Cardiac muscle cell (in vitro differentiated cells and primary cell): ENCODE results near the gene CLEC10A. TPM values are rescaled to one million over a fixed set of nuclear protein-coding genes. Genes with fewer than 3 reads are reported as not detected.

Experiments used
- DNase-seq, 2 donors: peaks; one replicate each; pipeline versions ENCODE4 v3.0.0 to v3.0.0-alpha.2; 2010 to 2017; ENCODE audit warnings: low read depth in 1 of 2, low spot score in 1 of 2
- H3K27ac ChIP-seq: fragments of 200-600 bp; sonication (generic); 2 replicates; pipeline ENCODE4 v1.5.1; 2016
- H3K27me3 ChIP-seq: fragments of 200-600 bp; sonication (generic); 2 replicates; pipeline ENCODE4 v1.6.0; 2016; ENCODE audit warnings: control low read depth
- H3K36me3 ChIP-seq: fragments of 200-600 bp; sonication (generic); 2 replicates; pipeline ENCODE4 v1.5.1; 2016; ENCODE audit warnings: control low read depth
- H3K4me1 ChIP-seq: fragments of 200-600 bp; sonication (generic); 2 replicates; pipeline ENCODE4 v1.8.1; 2017; ENCODE audit warnings: low read depth, mild to moderate bottlenecking, mixed run types
- H3K4me3 ChIP-seq: fragments of 200-600 bp; sonication (generic); 2 replicates; pipeline ENCODE4 v1.5.1; 2016; ENCODE audit warnings: mild to moderate bottlenecking
- H3K9me3 ChIP-seq: fragments of 200-600 bp; sonication (generic); 2 replicates; pipeline ENCODE4 v1.5.1; 2017; ENCODE audit warnings: low read depth, mild to moderate bottlenecking, control low read depth
- polyA plus RNA-seq: library from polyadenylated mRNA; unstranded; fragments of >200 nt; fragmentation: Nextera tagmentation; extraction: Ambion mirVana; gene quantifications from 2 replicates; pipeline ENCODE4 v1.2.1, GENCODE V29; 2016
- total RNA-seq: library from RNA; depleted of rRNA; stranded (reverse); fragments of >200 nt; gene quantifications from 2 replicates; pipeline ENCODE4 v1.2.3, GENCODE V29; 2016
- TF ChIP-seq, protein P1 (sequence below): IDR thresholded peaks from 2 replicates; pipeline ENCODE4 v1.5.1; 2012; ENCODE audit warnings: low read depth, mild to moderate bottlenecking, low read length

The CLEC10A gene
- total and polyA plus RNA-seq, 2 experiments from 2014 or later = not detected

DNA sequence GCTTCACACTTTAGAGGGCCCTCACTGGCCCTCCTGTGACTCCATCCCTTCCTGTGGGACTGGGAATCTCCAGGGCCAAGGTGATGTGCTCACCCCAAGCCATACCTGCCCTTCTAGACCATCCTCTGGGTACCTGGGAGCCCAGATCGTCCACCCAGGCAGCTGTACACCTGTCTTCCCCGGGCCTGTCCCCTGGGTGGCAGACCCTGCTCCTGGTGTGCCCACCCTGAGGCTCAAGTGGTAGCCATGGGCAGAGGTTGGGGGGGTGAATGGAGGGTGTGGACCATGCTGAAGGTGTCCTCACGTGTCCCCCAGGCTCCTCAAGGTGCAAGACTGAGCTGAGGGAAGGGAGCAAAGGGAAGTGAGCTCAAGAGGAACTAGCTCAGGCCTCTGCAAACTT, 9.3 kb downstream of the CLEC10A start:
- DNase-seq = no peak
- Histone ChIP-seq H3K4me3 (no peak overlapping the region), H3K4me1 (no peaks in the 10 kb centered on the region), H3K9me3 (no peaks in the 10 kb centered on the region), H3K27me3 (no peaks in the 10 kb centered on the region), H3K36me3 (no peaks in the 10 kb centered on the region), H3K27ac (no peak overlapping the region)
- TF ChIP-seq, protein P1, sequence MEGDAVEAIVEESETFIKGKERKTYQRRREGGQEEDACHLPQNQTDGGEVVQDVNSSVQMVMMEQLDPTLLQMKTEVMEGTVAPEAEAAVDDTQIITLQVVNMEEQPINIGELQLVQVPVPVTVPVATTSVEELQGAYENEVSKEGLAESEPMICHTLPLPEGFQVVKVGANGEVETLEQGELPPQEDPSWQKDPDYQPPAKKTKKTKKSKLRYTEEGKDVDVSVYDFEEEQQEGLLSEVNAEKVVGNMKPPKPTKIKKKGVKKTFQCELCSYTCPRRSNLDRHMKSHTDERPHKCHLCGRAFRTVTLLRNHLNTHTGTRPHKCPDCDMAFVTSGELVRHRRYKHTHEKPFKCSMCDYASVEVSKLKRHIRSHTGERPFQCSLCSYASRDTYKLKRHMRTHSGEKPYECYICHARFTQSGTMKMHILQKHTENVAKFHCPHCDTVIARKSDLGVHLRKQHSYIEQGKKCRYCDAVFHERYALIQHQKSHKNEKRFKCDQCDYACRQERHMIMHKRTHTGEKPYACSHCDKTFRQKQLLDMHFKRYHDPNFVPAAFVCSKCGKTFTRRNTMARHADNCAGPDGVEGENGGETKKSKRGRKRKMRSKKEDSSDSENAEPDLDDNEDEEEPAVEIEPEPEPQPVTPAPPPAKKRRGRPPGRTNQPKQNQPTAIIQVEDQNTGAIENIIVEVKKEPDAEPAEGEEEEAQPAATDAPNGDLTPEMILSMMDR = no peak

DNA sequence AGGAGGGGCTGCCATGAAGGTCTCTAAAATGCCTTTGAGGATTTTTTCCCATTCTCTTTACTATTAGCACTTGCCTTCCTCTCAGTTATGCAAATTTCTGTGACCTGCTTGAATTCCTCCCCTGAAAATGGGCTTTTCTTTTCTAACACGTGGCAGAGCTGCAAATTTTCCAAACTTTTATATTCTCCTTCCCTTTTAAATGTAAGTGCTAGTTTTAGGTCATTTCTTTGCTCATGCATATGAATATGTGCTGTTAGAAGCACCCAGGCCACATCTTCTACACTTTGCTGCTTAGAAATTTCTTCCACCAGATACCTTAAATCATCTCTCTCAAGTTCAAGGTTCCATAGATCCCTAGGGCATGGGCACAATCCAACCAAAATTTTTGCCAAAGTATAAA, 11.8 kb downstream of the CLEC10A start:
- no peaks in the 10 kb centered on the region for H3K27me3 ChIP-seq
- no peaks in the 10 kb centered on the region for H3K4me1 ChIP-seq
- no peaks in the 10 kb centered on the region for H3K9me3 ChIP-seq
- DNase-seq = no peak
- no peak overlapping the region for H3K27ac ChIP-seq
- no peak overlapping the region for H3K4me3 ChIP-seq
- TF ChIP-seq, protein P1 = no peak
- H3K36me3 ChIP-seq = no peaks in the 10 kb centered on the region

DNA sequence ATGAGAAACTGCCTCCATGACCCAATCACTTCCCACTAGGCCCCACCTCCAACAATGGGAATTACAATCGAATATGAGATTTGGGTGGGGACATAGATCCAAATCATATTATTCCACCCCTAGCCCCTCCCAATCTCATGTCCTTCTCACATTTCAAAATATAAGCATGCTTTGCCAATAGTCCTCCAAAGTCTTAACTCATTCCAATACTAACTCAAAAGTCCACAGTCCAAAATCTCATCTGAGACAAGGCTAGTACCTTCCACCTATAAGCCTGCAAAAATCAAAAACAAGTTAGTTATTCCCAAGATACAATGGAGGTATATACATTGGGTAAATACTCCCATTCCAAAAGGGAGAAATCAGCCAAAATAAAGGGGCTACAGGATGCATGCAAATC, 12.9 kb downstream of the CLEC10A start:
- TF ChIP-seq, protein P1 = no peak
- no peak for DNase-seq
- Histone ChIP-seq H3K9me3 (no peaks in the 10 kb centered on the region), H3K27me3 (no peaks in the 10 kb centered on the region), H3K36me3 (no peaks in the 10 kb centered on the region), H3K27ac (no peak overlapping the region), H3K4me3 (no peak overlapping the region), H3K4me1 (no peaks in the 10 kb centered on the region)

DNA sequence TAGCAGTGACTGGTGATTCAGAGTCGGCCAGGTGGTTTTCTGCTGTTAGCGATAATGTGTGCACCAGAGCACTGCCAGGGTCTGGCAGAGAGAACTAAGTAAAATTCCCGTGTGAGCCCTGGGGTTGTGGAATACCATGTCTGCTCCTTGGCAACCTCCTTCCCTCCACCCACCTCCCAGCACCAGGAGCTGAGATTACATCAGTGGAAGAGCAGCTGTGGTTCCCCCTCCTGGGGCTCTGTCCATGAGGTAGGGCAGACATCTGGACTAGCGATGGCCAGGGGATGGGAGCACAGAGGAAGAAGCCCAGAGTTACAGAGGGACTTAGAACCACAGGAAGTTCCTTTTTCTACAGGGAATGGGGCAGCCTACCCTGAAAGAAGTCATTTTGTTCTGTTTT, 15.8 kb downstream of the CLEC10A start:
- H3K9me3 ChIP-seq = no peaks in the 10 kb centered on the region
- H3K36me3 ChIP-seq = no peaks in the 10 kb centered on the region
- no peaks in the 10 kb centered on the region for H3K4me1 ChIP-seq
- H3K27ac ChIP-seq = no peak overlapping the region
- no peak for DNase-seq
- TF ChIP-seq, protein P1 = no peak
- no peaks in the 10 kb centered on the region for H3K27me3 ChIP-seq
- H3K4me3 ChIP-seq = no peak overlapping the region

DNA sequence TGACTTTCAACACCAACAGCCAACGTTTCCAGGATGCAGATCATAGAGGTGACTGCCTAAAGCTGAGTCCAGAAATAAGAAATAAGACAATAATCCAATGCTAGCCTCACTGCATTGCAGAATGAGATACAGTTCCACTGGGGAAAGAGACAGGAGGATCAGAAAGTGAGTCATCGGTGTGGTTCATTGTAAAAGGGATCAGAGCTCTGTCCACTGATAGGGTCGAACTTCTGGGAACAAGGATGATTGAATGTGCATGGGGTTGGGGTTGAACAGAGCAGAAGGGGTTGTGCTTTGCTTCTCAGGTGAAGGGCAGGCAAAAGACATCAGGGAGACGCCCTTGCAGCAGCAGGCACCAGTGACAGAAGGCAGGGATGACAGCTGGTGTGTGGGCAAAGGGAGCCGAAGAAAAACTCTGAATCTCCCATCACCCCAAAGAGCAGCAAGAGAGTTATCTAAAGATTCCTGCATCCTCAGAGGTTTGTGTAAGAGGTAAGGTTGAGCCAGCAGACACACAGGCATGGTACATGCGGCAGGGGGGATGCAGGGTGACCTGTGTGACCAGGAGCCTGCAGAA, 16.4 kb downstream of the CLEC10A start:
- H3K27me3 ChIP-seq = no peaks in the 10 kb centered on the region
- DNase-seq = no peak
- H3K4me1 ChIP-seq = no peaks in the 10 kb centered on the region
- H3K4me3 ChIP-seq = no peak overlapping the region
- TF ChIP-seq, protein P1 = no peak
- no peaks in the 10 kb centered on the region for H3K9me3 ChIP-seq
- no peaks in the 10 kb centered on the region for H3K36me3 ChIP-seq
- H3K27ac ChIP-seq = no peak overlapping the region
